GM21619 (cell line): ENCODE data around the gene NUDT4B.
"Not testable (repeated sequence)": the region's sequence is repeated elsewhere in the genome, so short reads cannot be mapped to it uniquely, and the experiment has no call there.

ENCODE experiments used
- ATAC-seq: cut with Tn5 transposase; IDR thresholded peaks from one replicate; pipeline ENCODE4 v1.9.1; 2021; ENCODE audit not compliant: unreplicated experiment

The NUDT4B gene

GRCh38 chr1:148793762-148794332 is 45.3 kb downstream of the NUDT4B start:
- not testable (repeated sequence) for ATAC-seq
